ENCODE results near the gene MUC2.
"Not testable (repeated sequence)": the region's sequence is repeated elsewhere in the genome, so short reads cannot be mapped to it uniquely, and the experiment has no call there.

MUC2 gene

GRCh38 chr11:1109101-1109917, 34.6 kb downstream of the MUC2 start:
- DNase-seq = no peak

GRCh38 chr11:1109918-1110705, 35.4 kb downstream of the MUC2 start:
- DNase-seq = no peak

- DNase-seq = no peak
Observed at GRCh38 chr11:1111545-1112212, 37.0 kb downstream of the MUC2 start.

- DNase-seq = no peak
Observed at GRCh38 chr11:1112351-1113191, 37.9 kb downstream of the MUC2 start.

GRCh38 chr11:1113405-1114201, 38.9 kb downstream of the MUC2 start:
- no peak for DNase-seq

GRCh38 chr11:1115292-1115691, 40.6 kb downstream of the MUC2 start:
- not testable (repeated sequence) for DNase-seq

GRCh38 chr11:1116104-1116503, 41.4 kb downstream of the MUC2 start:
- DNase-seq = no peak

GRCh38 chr11:1116666-1117390, 42.2 kb downstream of the MUC2 start:
- DNase-seq = no peak

GRCh38 chr11:1117992-1118391, 43.3 kb downstream of the MUC2 start:
- DNase-seq = no peak

- no peak for DNase-seq
Observed at GRCh38 chr11:1118755-1119603, 44.3 kb downstream of the MUC2 start.

GRCh38 chr11:1119604-1120146, 45.0 kb downstream of the MUC2 start:
- DNase-seq = no peak

GRCh38 chr11:1120532-1121330, 46.1 kb downstream of the MUC2 start:
- no peak for DNase-seq

GRCh38 chr11:1121331-1121812, 46.7 kb downstream of the MUC2 start:
- DNase-seq = no peak

- DNase-seq = peak; percentile 37
Observed at GRCh38 chr11:1121813-1122663, 47.4 kb downstream of the MUC2 start.

GRCh38 chr11:1122664-1123002, 48.0 kb downstream of the MUC2 start:
- no peak for DNase-seq

- no peak for DNase-seq
Observed at GRCh38 chr11:1123970-1124369, 49.3 kb downstream of the MUC2 start.

Data from EL (cell line).